MM.1S (cell line): ENCODE data around the gene VGLL4.
A peak's percentile ranks its signal among the peaks of the same experiment; 100 is the strongest.

Experiments
- DNase-seq: peaks from one replicate; pipeline ENCODE4 v3.0.0-alpha.2; 2015
- H2AFZ ChIP-seq: fragments of 300-600 bp; sonication (generic); 2 replicates; pipeline ENCODE4 v1.6.0; 2016; ENCODE audit warnings: antibody characterized with exemption, low read length
- H3F3A ChIP-seq: fragments of 300-600 bp; sonication (generic); 2 replicates; pipeline ENCODE4 v1.6.1; 2016; ENCODE audit warnings: mild to moderate bottlenecking, antibody characterized with exemption, low read length, moderate library complexity, mixed read lengths; ENCODE audit not compliant: insufficient read depth
- H3K27ac ChIP-seq: fragments of 300-600 bp; sonication (generic); 2 replicates; pipeline ENCODE4 v1.5.1; 2016; ENCODE audit warnings: mild to moderate bottlenecking, low read length
- H3K27me3 ChIP-seq: fragments of 300-600 bp; sonication (generic); replicated peaks from 2 replicates; pipeline ENCODE4 v1.6.0; 2016; ENCODE audit warnings: low read length; ENCODE audit not compliant: insufficient read depth
- H3K36me3 ChIP-seq: fragments of 300-600 bp; sonication (generic); replicated peaks from 2 replicates; pipeline ENCODE4 v1.6.1; 2016; ENCODE audit warnings: mild to moderate bottlenecking, low read length, mixed read lengths; ENCODE audit not compliant: insufficient read depth
- H3K4me1 ChIP-seq: fragments of 300-600 bp; sonication (generic); 2 replicates; pipeline ENCODE4 v1.6.1; 2016; ENCODE audit warnings: low read length, mixed read lengths
- H3K4me2 ChIP-seq: fragments of 300-600 bp; sonication (generic); 2 replicates; pipeline ENCODE4 v1.6.0; 2016; ENCODE audit warnings: low read depth, low read length
- H3K4me3 ChIP-seq: fragments of 300-600 bp; sonication (generic); 2 replicates; pipeline ENCODE4 v1.5.1; 2016; ENCODE audit warnings: low read length, mixed read lengths
- H3K79me2 ChIP-seq: fragments of 300-600 bp; sonication (generic); 2 replicates; pipeline ENCODE4 v1.6.1; 2016; ENCODE audit warnings: mixed run types, low read length, mixed read lengths
- H3K9ac ChIP-seq: fragments of 300-600 bp; sonication (generic); 2 replicates; pipeline ENCODE4 v1.6.1; 2016; ENCODE audit warnings: low read length, mixed read lengths
- H3K9me2 ChIP-seq: fragments of 300-600 bp; sonication (generic); replicated peaks from 2 replicates; pipeline ENCODE4 v1.6.1; 2016; ENCODE audit warnings: mild to moderate bottlenecking, low read length, mixed read lengths; ENCODE audit not compliant: insufficient read depth
- H3K9me3 ChIP-seq: fragments of 300-600 bp; sonication (generic); replicated peaks from 2 replicates; pipeline ENCODE4 v1.6.1; 2016; ENCODE audit warnings: mild to moderate bottlenecking, low read length, mixed read lengths; ENCODE audit not compliant: insufficient read depth
- H4K20me1 ChIP-seq: fragments of 300-600 bp; sonication (generic); 2 replicates; pipeline ENCODE4 v1.6.1; 2016; ENCODE audit warnings: mild to moderate bottlenecking, low read length, moderate library complexity, mixed read lengths; ENCODE audit not compliant: insufficient read depth
- EZH2 ChIP-seq: fragments of 300-600 bp; sonication (generic); optimal IDR thresholded peaks from 2 replicates; pipeline ENCODE3; 2017; ENCODE audit warnings: low read depth, mild to moderate bottlenecking, antibody characterized with exemption, low read length, mixed read lengths
- EZH2phosphoT487 ChIP-seq: fragments of 300-600 bp; sonication (generic); IDR thresholded peaks from 2 replicates; pipeline ENCODE4 v1.6.1; 2018; ENCODE audit warnings: antibody characterized with exemption, low read length
- TF ChIP-seq, protein P1 (sequence below): fragments of 300-600 bp; sonication (generic); IDR thresholded peaks from 2 replicates; pipeline ENCODE4 v1.5.1; 2016; ENCODE audit warnings: antibody characterized with exemption, low read length, mixed read lengths

The VGLL4 gene

GRCh38 chr3:11653298-11654055, 9.8 kb upstream of the VGLL4 start:
- Histone ChIP-seq H3K9me3 (no peaks in the 10 kb centered on the region), H3K79me2 (0 out of 2 replicates have a peak, but pooled peaks cover 13% of the 10 kb centered on the region), H3K4me1 (no peaks in the 10 kb centered on the region), H3K27ac (no peak overlapping the region), H4K20me1 (0 out of 2 replicates have a peak, but pooled peaks cover 3% of the 10 kb centered on the region), H3K27me3 (no peaks in the 10 kb centered on the region), H3K9ac (no peak overlapping the region), H3K4me2 (no peak overlapping the region), H3K36me3 (no peaks in the 10 kb centered on the region), H3F3A (no peaks in the 10 kb centered on the region), H3K9me2 (no peaks in the 10 kb centered on the region), H3K4me3 (no peak overlapping the region), H2AFZ (no peak overlapping the region)
- no peak for DNase-seq
- TF ChIP-seq EZH2phosphoT487 (no peak), EZH2 (no peak)
- TF ChIP-seq, protein P1, sequence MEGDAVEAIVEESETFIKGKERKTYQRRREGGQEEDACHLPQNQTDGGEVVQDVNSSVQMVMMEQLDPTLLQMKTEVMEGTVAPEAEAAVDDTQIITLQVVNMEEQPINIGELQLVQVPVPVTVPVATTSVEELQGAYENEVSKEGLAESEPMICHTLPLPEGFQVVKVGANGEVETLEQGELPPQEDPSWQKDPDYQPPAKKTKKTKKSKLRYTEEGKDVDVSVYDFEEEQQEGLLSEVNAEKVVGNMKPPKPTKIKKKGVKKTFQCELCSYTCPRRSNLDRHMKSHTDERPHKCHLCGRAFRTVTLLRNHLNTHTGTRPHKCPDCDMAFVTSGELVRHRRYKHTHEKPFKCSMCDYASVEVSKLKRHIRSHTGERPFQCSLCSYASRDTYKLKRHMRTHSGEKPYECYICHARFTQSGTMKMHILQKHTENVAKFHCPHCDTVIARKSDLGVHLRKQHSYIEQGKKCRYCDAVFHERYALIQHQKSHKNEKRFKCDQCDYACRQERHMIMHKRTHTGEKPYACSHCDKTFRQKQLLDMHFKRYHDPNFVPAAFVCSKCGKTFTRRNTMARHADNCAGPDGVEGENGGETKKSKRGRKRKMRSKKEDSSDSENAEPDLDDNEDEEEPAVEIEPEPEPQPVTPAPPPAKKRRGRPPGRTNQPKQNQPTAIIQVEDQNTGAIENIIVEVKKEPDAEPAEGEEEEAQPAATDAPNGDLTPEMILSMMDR: no peak

GRCh38 chr3:11651900-11652299, 8.2 kb upstream of the VGLL4 start:
- no peaks in the 10 kb centered on the region for H3K4me1 ChIP-seq
- H3K4me3 ChIP-seq: no peak overlapping the region
- H4K20me1 ChIP-seq: 0 out of 2 replicates have a peak, but pooled peaks cover 3% of the 10 kb centered on the region
- H3K36me3 ChIP-seq: no peaks in the 10 kb centered on the region
- no peaks in the 10 kb centered on the region for H3K27me3 ChIP-seq
- no peak overlapping the region for H3K4me2 ChIP-seq
- no peak overlapping the region for H3K9ac ChIP-seq
- no peaks in the 10 kb centered on the region for H3F3A ChIP-seq
- H3K27ac ChIP-seq: no peak overlapping the region
- H3K79me2 ChIP-seq: 0 out of 2 replicates have a peak, but pooled peaks cover 13% of the 10 kb centered on the region
- TF ChIP-seq EZH2phosphoT487: no peak
- TF ChIP-seq, protein P1: peak; percentile 24; the same call in 1 of the 2 replicates
- TF ChIP-seq EZH2: no peak
- H3K9me2 ChIP-seq: no peaks in the 10 kb centered on the region
- no peaks in the 10 kb centered on the region for H3K9me3 ChIP-seq
- no peak overlapping the region for H2AFZ ChIP-seq
- DNase-seq: peak; percentile 39

DNA sequence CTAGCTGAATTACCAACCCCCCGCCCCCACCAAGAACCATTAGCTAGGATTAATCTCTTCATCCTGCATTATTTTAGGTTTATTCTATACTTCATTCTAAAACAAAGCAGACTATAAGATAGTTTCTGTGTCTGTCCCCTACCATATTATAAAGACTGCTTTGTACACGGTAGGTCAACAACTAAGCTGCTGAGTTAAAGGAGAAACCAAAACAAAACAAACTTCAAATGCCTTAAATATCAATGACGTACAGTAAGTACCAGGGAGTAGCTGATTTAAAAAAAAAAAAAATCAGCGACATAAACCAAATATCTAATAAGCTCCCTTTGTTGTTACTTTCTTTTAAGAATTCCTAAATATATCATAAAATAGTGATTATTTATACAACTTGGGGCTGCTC, 7.8 kb upstream of the VGLL4 start:
- H3K4me1 ChIP-seq: no peaks in the 10 kb centered on the region
- H3K79me2 ChIP-seq: 0 out of 2 replicates have a peak, but pooled peaks cover 13% of the 10 kb centered on the region
- no peaks in the 10 kb centered on the region for H3F3A ChIP-seq
- H2AFZ ChIP-seq: no peak overlapping the region
- no peaks in the 10 kb centered on the region for H3K27me3 ChIP-seq
- no peaks in the 10 kb centered on the region for H3K9me3 ChIP-seq
- H3K4me2 ChIP-seq: no peak overlapping the region
- no peaks in the 10 kb centered on the region for H3K9me2 ChIP-seq
- no peak for TF ChIP-seq EZH2phosphoT487
- TF ChIP-seq EZH2: no peak
- TF ChIP-seq, protein P1: no peak
- H3K27ac ChIP-seq: no peak overlapping the region
- H3K4me3 ChIP-seq: no peak overlapping the region
- 0 out of 2 replicates have a peak, but pooled peaks cover 3% of the 10 kb centered on the region for H4K20me1 ChIP-seq
- DNase-seq: no peak
- no peaks in the 10 kb centered on the region for H3K36me3 ChIP-seq
- H3K9ac ChIP-seq: no peak overlapping the region
